H1 (cell line): ENCODE results near the gene SLFN14. TPM values are rescaled to one million over a fixed set of nuclear protein-coding genes. Genes with fewer than 3 reads are reported as not detected.

Experiments
- CREB1 ChIP-seq: IDR thresholded peaks from 2 replicates; pipeline ENCODE4 v1.6.1; 2012; ENCODE audit warnings: inconsistent platforms
- CTBP2 ChIP-seq: IDR thresholded peaks from 2 replicates; pipeline ENCODE4 v1.7.0; 2011; ENCODE audit warnings: borderline replicate concordance, mild to moderate bottlenecking, moderate library complexity, mixed read lengths, low read length; ENCODE audit not compliant: insufficient read depth, insufficient read length
- EGR1 ChIP-seq: IDR thresholded peaks from 2 replicates; pipeline ENCODE4 v1.6.1; 2011; ENCODE audit warnings: low read depth, low read length, borderline replicate concordance
- EP300 ChIP-seq, 2 experiments: IDR thresholded peaks; 1 replicate in 1 of 2; 2 replicates in 1 of 2; pipeline ENCODE4 v1.6.1; 2011 to 2012; ENCODE audit warnings: low read depth in 2 of 2, low read length in 2 of 2, mild to moderate bottlenecking in 2 of 2, borderline replicate concordance in 1 of 2, inconsistent platforms in 1 of 2, moderate library complexity in 1 of 2
- FOSL1 ChIP-seq: IDR thresholded peaks from 2 replicates; pipeline ENCODE4 v1.6.1; 2011; ENCODE audit warnings: mild to moderate bottlenecking, low read depth, low read length, moderate library complexity; ENCODE audit not compliant: insufficient read depth
- GABPA ChIP-seq: IDR thresholded peaks from 2 replicates; pipeline ENCODE4 v1.6.1; 2011; ENCODE audit warnings: mild to moderate bottlenecking, low read length, moderate library complexity, borderline replicate concordance; ENCODE audit not compliant: insufficient read depth
- JUND ChIP-seq: IDR thresholded peaks from 2 replicates; pipeline ENCODE4 v1.6.1; 2011; ENCODE audit warnings: mild to moderate bottlenecking, improper control_type of control experiment, low read length
- KDM1A ChIP-seq: fragments of 200-600, 300-600 bp; sonication (generic); IDR thresholded peaks from 2 replicates; pipeline ENCODE4 v1.7.1; 2016; ENCODE audit warnings: mild to moderate bottlenecking, low read length, borderline replicate concordance
- NANOG ChIP-seq: IDR thresholded peaks from 2 replicates; pipeline ENCODE4 v1.6.1; 2011; ENCODE audit warnings: low read length, low read depth, mild to moderate bottlenecking, inconsistent platforms; ENCODE audit not compliant: insufficient read depth, poor library complexity, severe bottlenecking
- POLR2AphosphoS5 ChIP-seq: IDR thresholded peaks from 2 replicates; pipeline ENCODE4 v1.6.1; 2011; ENCODE audit warnings: low read depth, low read length
- SAP30 ChIP-seq: fragments of 300-600 bp; sonication (generic); IDR thresholded peaks from 2 replicates; pipeline ENCODE4 v1.7.1; 2012; ENCODE audit warnings: low read length, moderate library complexity, mild to moderate bottlenecking, inconsistent platforms; ENCODE audit not compliant: insufficient read depth, insufficient replicate concordance
- polyA plus RNA-seq, 7 experiments: library from polyadenylated mRNA; depleted of rRNA in 3 of 7; stranded (reverse) in 5 of 7; unstranded in 2 of 7; fragments of >200 nt in 5 of 7; fragments of 200-250 nt in 2 of 7; gene quantifications; 1 replicate in 5 of 7; 2 replicates in 1 of 7; 4 replicates in 1 of 7; pipeline versions ENCODE4 v1.2.1 to v1.2.3, GENCODE V29; 2011 to 2013; ENCODE audit warnings: missing spikeins in 2 of 7, mixed read lengths in 2 of 7
- total RNA-seq: library from RNA; stranded (reverse); fragmentation: NEBNext Ultra II Directional; extraction: Animal tissue kit (Norgen Biotek cat#: 25700); gene quantifications from 2 replicates; pipeline ENCODE4 v1.2.1, GENCODE V29; 2021

The SLFN14 gene
- total and polyA plus RNA-seq, 2 of the 8 experiments (the other 6 are each of a cell fraction or from before 2014, with no cell fraction given) = 0.03 TPM; not detected in 1

- no peak for TF ChIP-seq JUND
- TF ChIP-seq EGR1 = no peak
- TF ChIP-seq EP300 (IDR thresholded peaks at IDR 0.05; ENCODE audit: borderline replicate concordance in 1 of 2, low read depth in 2 of 2, low read length in 2 of 2) = no peak
- no peak for TF ChIP-seq SAP30
- TF ChIP-seq NANOG = no peak
- no peak for TF ChIP-seq CTBP2
- no peak for TF ChIP-seq FOSL1
- no peak for TF ChIP-seq GABPA
- no peak for TF ChIP-seq KDM1A
- TF ChIP-seq POLR2AphosphoS5 = no peak
- TF ChIP-seq CREB1 = no peak
- TF ChIP-seq, all 59 proteins: peak for 0
Measured at GRCh38 chr17:35609831-35610230, 49.2 kb upstream of the SLFN14 start (continued).
